Stimulated activated CD8-positive, alpha-beta memory T cell treated with anti-CD3 and anti-CD28 coated beads, Interleukin-4, amount 100 ng/mL, for 48 hours (primary cell): ENCODE results near the gene PARL.

ENCODE experiments used
- DNase-seq: peaks from one replicate; pipeline ENCODE4 v3.0.0-alpha.2; 2020

PARL gene

GRCh38 chr3:183844606-183845005 lies 40.1 kb downstream of the PARL start:
- DNase-seq, result no peak

- DNase-seq, result no peak
Measured at GRCh38 chr3:183839751-183840150, 44.9 kb downstream of the PARL start.

- DNase-seq, result no peak
Measured at GRCh38 chr3:183837894-183838293, 46.8 kb downstream of the PARL start.

GRCh38 chr3:183837390-183837789 lies 47.3 kb downstream of the PARL start:
- DNase-seq, result no peak

- no peak for DNase-seq
Measured at GRCh38 chr3:183833516-183833915, 51.2 kb downstream of the PARL start.

GRCh38 chr3:183830187-183830586 lies 54.5 kb downstream of the PARL start:
- no peak for DNase-seq

GRCh38 chr3:183829466-183829865 lies 55.2 kb downstream of the PARL start:
- DNase-seq, result no peak

- DNase-seq, result no peak
Measured at GRCh38 chr3:183828538-183828870, 56.2 kb downstream of the PARL start.

GRCh38 chr3:183827809-183828537 lies 56.7 kb downstream of the PARL start:
- no peak for DNase-seq

GRCh38 chr3:183826448-183827250 lies 58.0 kb downstream of the PARL start:
- DNase-seq, result no peak

- DNase-seq, result peak; percentile 68
Measured at GRCh38 chr3:183825456-183826161, 59.1 kb downstream of the PARL start, which contains the start of gene MAP6D1. Gene MAP6D1, minus strand, starts transcription at chr3:183825577. Its CDS starts 30 bp downstream, at chr3:183825547.

GRCh38 chr3:183824761-183825455 lies 59.8 kb downstream of the PARL start:
- DNase-seq, result peak; percentile 43

GRCh38 chr3:183823963-183824362 lies 60.7 kb downstream of the PARL start:
- no peak for DNase-seq

GRCh38 chr3:183822631-183823030 lies 62.0 kb downstream of the PARL start:
- no peak for DNase-seq

GRCh38 chr3:183819831-183820230 lies 64.8 kb downstream of the PARL start:
- DNase-seq, result no peak

GRCh38 chr3:183818706-183819624 lies 65.7 kb downstream of the PARL start:
- DNase-seq, result no peak

- DNase-seq, result no peak
Measured at GRCh38 chr3:183818041-183818620, 66.5 kb downstream of the PARL start.

- DNase-seq, result no peak
Measured at GRCh38 chr3:183817639-183818038, 67.0 kb downstream of the PARL start.

GRCh38 chr3:183816681-183817510 lies 67.8 kb downstream of the PARL start:
- no peak for DNase-seq

- DNase-seq, result no peak
Measured at GRCh38 chr3:183815951-183816475, 68.7 kb downstream of the PARL start.
